GM21447 (cell line): ENCODE data around the gene GTF2H2.
"Not testable (repeated sequence)": the region's sequence is repeated elsewhere in the genome, so short reads cannot be mapped to it uniquely, and the experiment has no call there.

ENCODE experiments used
- ATAC-seq: cut with Tn5 transposase; IDR thresholded peaks from one replicate; pipeline ENCODE4 v1.9.1; 2021; ENCODE audit not compliant: unreplicated experiment

GTF2H2 gene

DNA sequence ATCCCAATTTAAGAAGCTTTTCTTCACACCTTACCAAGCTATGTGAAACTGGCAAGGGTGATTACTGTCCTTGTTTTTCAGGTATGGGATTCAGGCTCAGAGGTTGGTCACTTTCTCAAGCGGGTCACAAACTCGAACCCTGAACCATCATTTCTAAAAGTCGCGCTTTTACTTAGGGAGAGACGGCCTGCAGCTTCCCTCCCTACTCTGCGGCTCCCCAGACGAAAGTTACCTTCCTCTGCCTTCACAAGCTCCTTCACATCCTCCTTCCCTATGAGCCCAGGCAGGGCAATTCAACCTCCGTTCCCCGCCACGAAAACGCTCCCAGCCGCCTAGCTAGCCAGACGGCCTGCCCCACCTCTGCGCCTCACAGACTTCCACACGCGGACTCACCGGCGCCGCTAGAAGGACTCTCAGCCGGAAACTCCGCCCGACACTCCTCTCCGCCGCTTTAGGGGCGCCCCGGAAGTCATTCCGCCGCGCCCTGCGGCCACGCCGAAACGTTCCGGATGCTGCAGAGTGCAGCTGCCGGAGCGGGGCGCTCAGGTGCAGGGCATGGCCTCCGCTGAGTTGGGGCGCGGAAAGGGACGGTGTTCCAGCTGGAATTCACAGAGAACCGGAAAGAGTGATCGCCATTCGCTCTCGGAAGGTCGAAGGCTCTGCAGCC is at the start of gene GTF2H2:
GTF2H2 (minus strand) TSS at position 415 of the 667 bp plus-strand sequence. CDS start 4,913 bp downstream, outside the sequence.
- ATAC-seq, result peak; percentile 94

DNA sequence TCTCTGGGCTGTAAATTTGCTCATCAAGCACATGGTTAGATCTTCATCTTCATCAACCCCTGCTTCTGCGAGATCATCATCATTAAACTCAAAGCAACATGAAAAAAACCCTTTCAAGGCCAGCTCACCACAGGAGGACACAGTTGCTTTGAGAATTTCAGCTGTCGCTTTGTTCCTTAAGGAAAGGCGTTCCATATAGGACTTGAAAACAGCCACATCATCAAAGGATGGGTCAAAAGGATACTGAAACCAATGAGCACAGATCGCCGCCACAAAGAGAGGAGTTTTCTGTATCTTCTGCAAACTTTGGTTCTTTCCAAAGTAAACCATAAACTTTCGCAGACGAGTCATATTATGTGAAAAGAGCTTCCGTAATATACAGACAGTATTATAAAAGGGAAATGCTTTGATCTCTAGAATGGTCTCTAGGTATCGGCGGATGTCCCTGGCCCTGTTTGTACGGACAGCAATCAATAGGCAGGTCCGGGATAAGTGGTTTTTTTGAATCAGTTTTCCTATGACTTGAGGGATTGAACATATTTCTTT is 42.3 kb upstream of the GTF2H2 start:
- ATAC-seq, result not testable (repeated sequence)

DNA sequence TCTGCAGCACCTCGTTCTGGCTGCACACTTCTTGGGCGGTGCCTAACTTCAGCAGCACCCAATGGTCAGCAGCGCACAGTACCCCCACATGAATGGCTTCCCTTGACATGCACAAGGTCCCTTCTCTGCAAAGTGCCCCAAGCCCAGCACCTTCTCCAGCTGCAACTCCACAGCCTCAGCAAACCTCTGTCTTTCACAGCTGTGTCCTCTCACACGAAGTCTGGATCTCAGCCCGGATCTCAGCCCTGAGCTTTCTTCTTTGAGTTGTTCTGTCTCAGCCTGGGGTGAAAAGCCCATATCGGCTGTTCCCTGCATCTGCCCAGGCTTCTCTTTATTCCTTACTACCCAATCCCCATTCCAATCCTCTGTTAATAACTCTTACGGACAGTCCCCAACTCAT is 32.5 kb upstream of the GTF2H2 start:
- ATAC-seq, result not testable (repeated sequence)

DNA sequence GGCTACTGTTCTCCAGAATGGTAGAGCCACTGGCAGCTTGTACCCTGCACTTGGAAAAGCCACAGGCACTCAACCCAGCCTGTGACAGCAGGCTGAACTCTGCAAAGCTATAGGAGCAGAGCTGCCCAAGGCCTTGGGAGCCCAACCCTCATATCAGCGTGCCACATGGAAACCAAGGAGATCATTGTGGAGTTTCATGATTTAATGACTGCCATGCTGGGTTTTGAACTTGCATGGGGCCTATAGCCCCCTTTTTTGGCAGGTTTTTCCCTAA is 30.4 kb upstream of the GTF2H2 start:
- ATAC-seq, result not testable (repeated sequence)

GRCh38 chr5:71097173-71097929 is 29.9 kb upstream of the GTF2H2 start:
- ATAC-seq, result not testable (repeated sequence)

DNA sequence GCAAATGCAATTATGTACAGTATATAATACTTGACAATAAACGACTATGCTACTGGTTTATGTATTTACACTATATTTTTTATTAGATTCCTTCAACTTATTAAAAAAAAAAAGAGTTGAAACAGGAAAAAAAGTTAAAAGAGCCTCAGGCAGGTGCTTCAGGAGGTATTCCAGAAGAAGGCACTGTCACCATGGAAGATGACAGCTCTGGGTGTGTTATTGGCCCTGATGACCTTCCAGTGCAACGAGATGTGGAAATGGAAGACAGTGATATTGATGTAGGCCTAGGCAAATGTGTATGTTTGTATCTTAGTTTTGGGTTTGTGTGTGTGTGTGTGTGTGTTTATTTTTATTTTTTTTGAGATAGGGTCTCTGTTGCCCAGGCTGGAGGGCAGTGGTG is 22.3 kb upstream of the GTF2H2 start:
- ATAC-seq, result not testable (repeated sequence)

DNA sequence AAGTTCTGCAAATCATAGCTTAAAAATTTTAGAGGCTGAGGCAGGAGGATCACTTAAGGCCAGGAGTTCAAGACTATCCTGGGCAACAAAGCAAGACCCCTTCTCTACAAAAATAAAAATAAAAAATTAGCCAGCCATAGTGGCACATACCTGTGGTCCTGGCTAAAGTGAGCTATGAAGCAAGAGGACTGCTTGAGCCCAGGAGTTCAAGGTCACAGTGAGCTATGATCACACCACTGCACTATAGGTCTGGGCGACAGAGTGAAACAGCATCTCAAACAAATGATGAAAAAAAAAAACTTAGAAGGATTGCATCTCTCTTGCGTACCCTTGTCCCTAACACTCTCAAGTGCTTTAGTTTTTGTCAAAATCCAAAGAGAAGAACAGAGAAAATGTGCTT is 21.3 kb upstream of the GTF2H2 start:
- not testable (repeated sequence) for ATAC-seq

- not testable (repeated sequence) for ATAC-seq
Observed at GRCh38 chr5:71086145-71086544, 18.7 kb upstream of the GTF2H2 start.

GRCh38 chr5:71084280-71085063 is 17.0 kb upstream of the GTF2H2 start:
- ATAC-seq, result not testable (repeated sequence)

DNA sequence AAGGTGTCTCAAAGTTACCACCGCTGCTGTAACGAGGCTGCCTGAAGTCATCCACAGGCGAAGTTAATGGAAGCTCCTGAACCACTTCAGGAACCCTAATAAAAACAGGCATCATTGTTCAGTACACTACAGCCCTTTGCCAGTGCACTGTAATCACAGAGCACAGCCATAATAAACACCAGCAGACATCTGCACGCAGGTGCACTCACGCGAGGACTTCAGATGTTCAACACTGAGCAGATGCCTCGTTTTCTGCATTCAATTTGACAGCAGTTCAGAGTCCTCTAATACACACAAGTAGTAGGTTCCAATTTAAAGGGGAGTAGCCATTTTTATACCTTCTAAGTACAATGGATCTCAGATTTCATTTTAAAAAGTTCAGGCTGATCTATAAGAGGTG is 15.4 kb upstream of the GTF2H2 start:
- not testable (repeated sequence) for ATAC-seq

- ATAC-seq, result not testable (repeated sequence)
Observed at GRCh38 chr5:71082340-71082739, 14.9 kb upstream of the GTF2H2 start.

DNA sequence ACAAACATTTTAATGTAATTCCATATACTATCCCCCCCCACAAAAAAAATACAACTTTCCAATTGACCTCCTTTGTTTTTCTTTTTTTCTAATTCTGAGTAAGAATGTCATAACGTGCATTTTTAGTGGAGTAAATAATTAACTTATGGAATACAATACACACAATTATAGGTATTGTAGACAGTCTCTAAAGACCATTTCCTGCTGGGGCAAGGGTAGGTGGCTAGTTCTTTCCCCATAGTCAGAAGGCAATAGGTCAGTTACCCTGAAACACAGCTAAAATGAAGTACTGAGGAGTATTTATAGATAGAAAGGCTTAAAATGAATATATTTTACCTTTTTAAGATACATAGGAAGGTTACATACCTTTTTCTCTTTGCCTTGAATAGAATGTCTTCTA is 6.2 kb downstream of the GTF2H2 start:
- not testable (repeated sequence) for ATAC-seq

DNA sequence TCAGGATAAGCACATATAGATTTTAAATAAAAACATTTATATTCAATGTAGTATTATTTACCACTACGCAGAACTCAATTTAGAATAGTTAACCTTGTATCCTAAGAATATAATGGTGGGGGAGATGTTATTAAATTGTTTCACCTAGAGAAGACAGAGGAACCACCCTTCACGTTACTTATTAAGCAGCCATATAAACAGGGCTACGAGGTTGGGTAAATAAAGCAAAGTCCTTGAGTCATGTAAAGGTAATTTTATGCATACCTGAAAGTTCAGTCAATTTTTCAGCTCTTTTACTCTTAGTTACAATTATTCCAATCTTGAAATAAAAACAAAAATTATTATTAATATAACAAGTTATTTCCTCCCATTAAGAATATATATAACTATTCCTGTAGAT is 8.1 kb downstream of the GTF2H2 start:
- ATAC-seq, result not testable (repeated sequence)

- ATAC-seq, result not testable (repeated sequence)
Observed at GRCh38 chr5:71044808-71045207, 22.7 kb downstream of the GTF2H2 start.

- not testable (repeated sequence) for ATAC-seq
Observed at GRCh38 chr5:71044128-71044527, 23.3 kb downstream of the GTF2H2 start.

DNA sequence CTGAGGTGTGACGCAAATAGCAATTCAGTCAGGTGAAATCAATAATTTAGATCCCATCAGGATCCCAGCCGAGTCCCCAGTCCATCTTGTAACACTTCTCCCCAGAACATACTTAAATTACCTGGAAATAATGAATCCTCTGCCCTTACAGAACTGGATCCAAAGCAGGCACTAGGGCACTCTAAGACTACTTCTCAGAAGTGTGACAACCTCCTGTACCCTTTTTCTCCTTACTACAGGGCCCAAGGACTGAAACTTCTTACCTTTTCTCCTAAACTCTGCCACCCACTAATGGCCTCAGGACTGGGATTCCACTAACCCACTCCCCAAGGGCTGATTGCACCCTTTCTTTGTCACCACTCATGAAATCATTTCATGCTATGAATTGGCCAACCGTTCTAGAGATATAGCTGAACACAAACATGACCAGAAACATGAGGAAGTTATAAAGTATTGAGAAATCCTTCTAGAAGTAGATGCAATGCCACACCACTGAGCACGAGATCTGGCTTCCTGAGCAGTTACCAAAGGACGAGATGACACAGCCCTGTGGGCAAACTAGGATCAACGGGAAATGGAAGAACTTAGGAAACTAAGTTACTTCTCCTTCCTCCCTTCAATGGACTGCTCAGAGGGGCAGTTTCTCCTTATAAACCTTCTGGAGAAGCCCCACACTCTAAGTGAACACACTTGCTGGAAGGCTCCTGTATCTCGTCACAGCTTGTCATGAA is 36.3 kb downstream of the GTF2H2 start:
- ATAC-seq, result not testable (repeated sequence)

GRCh38 chr5:71025289-71025953 is 42.1 kb downstream of the GTF2H2 start, which contains the start of gene NAIP:
TSS of gene NAIP (minus strand) at chr5:71025339. CDS start at chr5:71012915, 12,424 bp downstream.
- ATAC-seq, result not testable (repeated sequence)

DNA sequence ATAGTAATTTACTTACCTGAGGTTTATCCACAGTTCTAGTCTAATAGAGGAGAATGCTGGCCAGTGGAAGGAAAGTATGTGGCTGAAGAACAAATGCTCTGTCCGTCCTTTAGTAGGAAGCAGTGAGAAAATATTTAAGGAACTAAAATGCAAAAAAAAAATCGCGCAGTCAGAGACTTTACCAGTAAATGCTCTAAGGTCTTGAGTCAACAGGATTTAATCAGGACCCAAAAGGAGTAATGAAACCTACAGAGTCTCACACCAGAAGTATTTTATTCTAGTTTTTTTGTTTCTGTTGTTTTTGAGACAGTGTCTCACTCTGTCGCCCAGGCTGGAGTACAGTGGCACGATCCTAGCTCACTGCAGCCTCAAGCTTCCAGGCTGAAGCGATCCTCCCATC is 46.8 kb downstream of the GTF2H2 start:
- not testable (repeated sequence) for ATAC-seq

GRCh38 chr5:71018376-71019005 is 49.0 kb downstream of the GTF2H2 start:
- not testable (repeated sequence) for ATAC-seq

DNA sequence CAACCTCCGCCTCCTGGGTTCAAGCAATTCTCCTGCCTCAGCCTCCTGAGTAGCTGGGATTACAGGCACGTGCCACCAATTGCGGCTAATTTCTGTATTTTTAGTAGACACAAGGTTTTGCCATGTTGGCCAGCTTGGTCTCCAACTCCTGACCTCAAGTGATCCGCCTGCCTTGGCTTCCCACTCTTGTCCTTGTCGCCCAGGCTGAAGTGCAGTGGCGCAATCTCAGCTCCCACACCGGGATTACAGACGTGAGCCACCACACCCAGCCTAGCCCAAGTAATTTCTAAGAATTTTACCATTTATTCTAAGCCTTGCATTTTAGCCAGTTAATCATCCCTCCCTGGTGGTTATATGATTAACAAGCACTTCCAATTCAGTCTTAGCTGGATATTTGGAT is 53.3 kb downstream of the GTF2H2 start:
- no peak for ATAC-seq
